HG03571 (cell line): ENCODE data around the gene TLE1.

Source experiments
- ATAC-seq: cut with Tn5 transposase; IDR thresholded peaks from one replicate; pipeline ENCODE4 v1.9.1; 2021; ENCODE audit not compliant: unreplicated experiment

Gene TLE1

GRCh38 chr9:81552581-81552991 is 136.8 kb downstream of the TLE1 start:
- ATAC-seq, result no peak

GRCh38 chr9:81550207-81550583 is 139.2 kb downstream of the TLE1 start:
- ATAC-seq, result no peak

GRCh38 chr9:81549500-81550206 is 139.7 kb downstream of the TLE1 start:
- no peak for ATAC-seq

- ATAC-seq, result no peak
These were observed 140.4 kb downstream of the TLE1 start for GRCh38 chr9:81548911-81549310.

- ATAC-seq, result no peak
These were observed 142.9 kb downstream of the TLE1 start for GRCh38 chr9:81546489-81546888.

- ATAC-seq, result no peak
These were observed 145.7 kb downstream of the TLE1 start for GRCh38 chr9:81543695-81544094.

GRCh38 chr9:81542118-81542889 is 147.0 kb downstream of the TLE1 start:
- ATAC-seq, result no peak

GRCh38 chr9:81540142-81540710 is 149.1 kb downstream of the TLE1 start:
- no peak for ATAC-seq

GRCh38 chr9:81539317-81539716 is 150.0 kb downstream of the TLE1 start:
- ATAC-seq, result no peak

- ATAC-seq, result no peak
These were observed 150.5 kb downstream of the TLE1 start for GRCh38 chr9:81538890-81539289.

GRCh38 chr9:81537964-81538363 is 151.4 kb downstream of the TLE1 start:
- ATAC-seq, result no peak

- no peak for ATAC-seq
These were observed 152.9 kb downstream of the TLE1 start for GRCh38 chr9:81536242-81537025.

GRCh38 chr9:81535542-81536241 is 153.7 kb downstream of the TLE1 start:
- no peak for ATAC-seq

- no peak for ATAC-seq
These were observed 155.0 kb downstream of the TLE1 start for GRCh38 chr9:81534138-81534875.
